ENCODE results near the gene ACSL3.
A peak's percentile ranks its signal among the peaks of the same experiment; 100 is the strongest.
"Not testable (repeated sequence)": the region's sequence is repeated elsewhere in the genome, so short reads cannot be mapped to it uniquely, and the experiment has no call there.

ACSL3 gene

DNA sequence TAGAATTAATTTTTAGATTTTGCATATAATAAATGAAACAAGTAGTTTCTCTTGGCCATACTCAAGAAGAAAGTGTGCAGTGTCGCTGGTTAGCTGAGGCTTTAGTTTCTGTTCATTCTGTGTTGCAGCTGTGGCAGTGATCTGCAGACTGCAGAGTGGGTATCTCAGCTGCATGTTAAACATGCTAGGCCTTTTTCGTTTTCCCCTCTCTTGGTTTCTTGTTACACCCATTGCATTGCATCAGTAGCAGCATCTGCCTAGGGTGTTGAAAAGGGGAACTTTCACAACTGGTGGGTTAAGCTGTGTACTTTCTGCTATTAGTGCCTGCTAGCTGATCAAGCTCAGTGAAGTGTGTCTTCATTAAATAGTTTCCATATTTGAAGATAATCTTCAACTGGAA is 51.3 kb downstream of the ACSL3 start:
- no peak for DNase-seq (ENCODE audit: low spot score)

DNA sequence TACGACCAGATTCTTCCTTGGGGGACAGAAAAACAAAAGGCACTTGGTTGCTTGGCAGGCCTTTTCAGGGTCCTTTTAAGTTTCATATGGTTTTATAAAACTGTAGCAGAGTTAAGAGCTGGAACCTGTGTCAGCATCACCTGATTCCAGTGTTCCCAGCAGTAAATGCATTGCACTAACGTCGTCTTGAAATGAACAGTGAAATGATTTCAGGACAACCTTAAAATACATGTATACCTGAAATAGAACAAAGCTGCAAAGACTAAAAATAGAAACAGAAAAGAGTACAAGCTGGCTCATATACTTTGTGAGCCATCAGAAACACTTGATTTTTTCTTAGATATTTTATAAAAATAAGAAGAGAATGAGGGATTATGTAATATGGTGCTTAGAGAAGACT is 51.9 kb downstream of the ACSL3 start:
- no peak for DNase-seq (ENCODE audit: low spot score)

DNA sequence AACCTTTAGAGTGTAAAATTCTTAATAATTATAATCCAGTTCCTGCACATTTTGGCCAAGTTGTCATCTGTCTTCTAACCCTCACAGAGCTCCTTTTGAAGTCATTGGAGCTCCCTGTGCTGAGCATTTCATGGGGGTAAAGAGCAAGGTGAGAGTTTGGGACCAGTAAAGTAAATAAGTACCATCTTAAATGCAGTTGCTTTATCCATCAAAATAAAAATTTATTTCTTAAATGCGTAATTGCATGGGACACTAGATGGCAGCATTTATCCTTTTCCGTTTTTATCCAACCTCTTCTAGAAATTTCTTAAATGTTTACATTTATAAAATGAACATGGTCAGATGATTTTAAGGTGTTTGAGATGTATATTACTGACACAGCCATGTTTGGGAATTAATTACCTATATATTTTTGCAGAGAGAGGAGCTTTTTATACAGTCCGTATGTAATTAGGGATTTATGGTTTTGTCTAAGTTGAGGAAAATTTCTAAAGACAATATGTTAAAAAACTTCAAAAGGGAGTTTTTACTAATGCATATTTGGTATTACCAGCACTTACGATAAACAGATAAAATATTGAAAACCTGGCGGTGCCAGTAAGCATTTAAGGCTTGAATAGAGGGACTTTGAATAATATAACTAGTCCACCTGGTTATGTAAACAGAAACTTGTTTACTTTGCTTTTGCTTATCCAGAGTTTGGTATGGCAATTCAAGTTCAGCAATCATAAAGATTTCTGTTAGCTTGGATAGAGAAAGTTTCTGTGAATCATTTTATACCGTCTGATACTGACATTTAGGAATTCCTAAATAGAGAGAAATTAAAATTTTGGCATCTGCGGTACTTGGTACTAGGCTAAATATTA is 54.5 kb downstream of the ACSL3 start:
- DNase-seq (ENCODE audit: low spot score) = no peak

GRCh38 chr2:222916229-222917197 is 55.7 kb downstream of the ACSL3 start:
- no peak for DNase-seq (ENCODE audit: low spot score)

DNA sequence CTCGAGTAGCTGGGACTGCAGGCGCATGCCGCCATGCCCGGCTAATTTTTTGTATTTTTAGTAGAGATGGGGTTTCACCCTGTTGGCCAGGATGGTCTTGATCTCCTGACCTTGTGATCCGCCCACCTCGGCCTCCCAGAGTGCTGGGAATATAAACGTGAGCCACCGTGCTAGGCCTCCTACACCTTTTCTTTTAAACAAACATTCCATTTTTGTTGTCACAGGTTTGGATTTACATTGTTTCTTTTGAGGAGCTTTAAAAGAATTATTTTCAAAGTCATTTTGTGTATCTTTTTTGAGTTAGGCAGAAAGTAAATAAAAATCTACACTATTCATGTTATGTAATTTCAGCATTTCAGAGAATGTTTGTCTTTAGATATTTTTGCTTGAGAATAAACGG is 56.4 kb downstream of the ACSL3 start:
- not testable (repeated sequence) for DNase-seq (ENCODE audit: low spot score)

DNA sequence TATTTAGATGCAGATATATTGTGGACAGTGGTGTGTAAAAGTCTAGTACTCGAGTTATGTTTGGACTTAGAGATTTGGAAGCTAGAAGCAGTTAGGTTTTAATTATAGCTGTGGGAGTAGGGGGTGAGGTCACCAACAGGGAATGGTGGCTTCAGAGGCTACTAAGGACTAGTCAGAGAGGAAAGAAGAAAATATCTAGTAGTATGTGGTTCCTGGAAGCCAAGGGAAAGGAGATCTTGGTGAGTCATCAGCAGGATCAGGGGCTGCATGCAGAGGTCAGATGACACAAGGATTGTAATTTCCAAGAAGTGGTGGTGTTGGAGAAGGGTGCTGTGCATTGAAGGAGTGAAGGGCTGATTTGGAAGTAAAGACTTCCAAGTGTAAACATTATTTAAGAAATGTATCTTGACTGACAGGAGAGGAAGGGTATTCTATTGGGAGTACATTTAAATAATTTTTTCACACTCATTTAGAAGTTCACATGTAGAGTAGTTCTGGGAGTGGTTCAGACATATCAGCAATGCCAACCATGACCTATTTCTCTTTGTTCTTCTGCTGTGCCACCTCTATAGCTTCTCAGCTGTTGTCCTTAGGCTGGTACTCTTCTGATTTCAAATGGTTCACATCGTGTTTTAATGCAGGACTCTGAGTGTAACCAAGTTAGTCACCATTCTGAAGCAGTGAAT is 59.1 kb downstream of the ACSL3 start:
- DNase-seq (ENCODE audit: low spot score) = no peak

DNA sequence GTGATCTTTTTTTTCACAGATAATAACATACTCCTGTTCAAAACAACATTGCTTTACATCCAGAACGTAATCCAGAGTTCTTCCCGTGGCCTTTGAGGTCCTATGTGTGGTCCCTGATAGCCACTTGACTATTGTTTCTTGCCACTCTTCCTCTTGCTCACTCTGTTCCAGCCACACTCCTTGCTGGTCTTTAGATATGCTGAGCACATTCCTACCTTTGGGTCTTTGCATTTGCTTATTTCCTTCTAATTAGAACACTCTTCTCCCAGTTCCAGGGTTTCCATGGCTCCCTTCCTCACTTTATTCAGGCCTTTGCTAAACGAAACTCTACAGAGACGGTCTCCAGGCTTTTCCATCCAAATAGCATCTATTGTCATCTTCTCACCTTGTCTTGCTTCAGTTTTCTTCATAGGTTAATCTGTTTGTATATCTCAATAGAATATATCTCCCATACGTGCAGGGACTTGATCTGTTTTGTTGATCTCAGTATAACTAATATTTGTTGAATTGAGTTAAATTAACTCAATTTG is 59.9 kb downstream of the ACSL3 start:
- DNase-seq (ENCODE audit: low spot score) = no peak

GRCh38 chr2:222922019-222922800 is 61.4 kb downstream of the ACSL3 start:
- no peak for DNase-seq (ENCODE audit: low spot score)

DNA sequence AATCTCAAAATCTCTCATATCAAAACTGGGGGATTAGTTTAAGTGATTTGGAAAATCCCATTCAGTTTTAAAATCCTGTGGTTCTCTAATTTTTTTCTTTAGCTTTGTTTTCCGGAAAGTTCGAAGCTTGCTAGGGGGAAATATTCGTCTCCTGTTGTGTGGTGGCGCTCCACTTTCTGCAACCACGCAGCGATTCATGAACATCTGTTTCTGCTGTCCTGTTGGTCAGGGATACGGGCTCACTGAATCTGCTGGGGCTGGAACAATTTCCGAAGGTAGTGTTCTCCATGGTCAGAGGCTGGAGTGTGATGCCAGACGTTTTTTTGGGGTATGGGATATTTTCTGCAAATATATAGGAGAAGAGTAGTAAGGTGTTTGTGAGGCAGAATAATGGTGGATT is 66.1 kb downstream of the ACSL3 start:
- DNase-seq (ENCODE audit: low spot score) = no peak

- DNase-seq (ENCODE audit: low spot score) = no peak
Observed at GRCh38 chr2:222927600-222927999, 66.8 kb downstream of the ACSL3 start.

DNA sequence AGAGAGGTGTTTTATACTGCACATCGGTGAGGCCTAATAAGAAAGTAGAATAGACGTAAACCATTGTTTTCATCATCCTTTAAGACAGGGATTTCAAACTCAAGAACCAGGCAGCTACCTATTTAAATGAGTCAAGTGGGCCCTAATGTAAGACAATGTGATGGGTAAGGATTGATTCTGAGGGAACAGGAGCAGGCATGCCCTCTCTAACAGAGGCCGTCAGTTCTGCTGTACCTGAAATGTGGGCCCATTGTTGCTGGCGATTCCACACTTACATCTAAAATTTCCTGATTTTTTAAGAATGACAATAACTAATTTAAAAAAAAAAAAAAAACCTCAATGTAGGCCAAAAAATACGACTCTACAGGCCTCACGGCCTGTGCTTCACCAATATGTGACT is 67.5 kb downstream of the ACSL3 start:
- DNase-seq (ENCODE audit: low spot score) = no peak

DNA sequence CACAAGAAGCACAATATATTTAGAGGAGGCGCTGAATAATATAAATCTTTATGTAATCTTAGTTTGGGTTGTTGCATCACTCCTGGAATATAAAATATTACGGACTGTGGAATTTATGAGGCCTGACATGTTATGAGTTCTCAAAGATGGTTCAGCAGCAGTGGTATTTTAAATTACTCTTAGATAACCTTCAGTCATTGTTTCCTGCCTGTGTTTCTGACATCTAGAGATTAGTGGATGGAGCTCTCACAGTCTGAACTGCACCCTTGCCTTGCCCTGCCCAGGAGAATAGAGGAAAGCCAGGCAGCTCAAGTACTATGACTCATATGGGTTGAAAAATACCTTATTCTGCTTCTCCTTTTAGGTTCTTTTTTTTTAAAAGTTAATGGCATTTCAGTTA is 70.0 kb downstream of the ACSL3 start:
- no peak for DNase-seq (ENCODE audit: low spot score)

DNA sequence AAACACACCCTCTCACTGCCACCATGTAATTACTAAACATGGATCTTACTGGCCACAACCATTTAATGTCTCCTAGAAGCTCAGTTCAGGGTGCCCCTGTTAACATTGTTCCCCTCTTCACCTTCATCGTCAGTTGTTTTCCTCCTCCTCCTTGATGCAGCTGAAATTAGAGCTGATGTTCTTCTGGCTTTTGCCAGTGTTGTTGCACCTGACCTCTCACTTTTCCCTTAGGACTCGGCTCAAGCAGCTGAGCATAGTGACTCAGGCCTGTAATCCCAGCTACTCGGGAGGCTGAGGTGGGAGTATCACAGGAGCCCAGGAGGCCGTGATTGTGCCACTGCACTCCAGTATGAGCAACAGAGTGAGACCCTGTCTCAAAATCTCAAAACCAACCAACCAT is 70.8 kb downstream of the ACSL3 start:
- no peak for DNase-seq (ENCODE audit: low spot score)

DNA sequence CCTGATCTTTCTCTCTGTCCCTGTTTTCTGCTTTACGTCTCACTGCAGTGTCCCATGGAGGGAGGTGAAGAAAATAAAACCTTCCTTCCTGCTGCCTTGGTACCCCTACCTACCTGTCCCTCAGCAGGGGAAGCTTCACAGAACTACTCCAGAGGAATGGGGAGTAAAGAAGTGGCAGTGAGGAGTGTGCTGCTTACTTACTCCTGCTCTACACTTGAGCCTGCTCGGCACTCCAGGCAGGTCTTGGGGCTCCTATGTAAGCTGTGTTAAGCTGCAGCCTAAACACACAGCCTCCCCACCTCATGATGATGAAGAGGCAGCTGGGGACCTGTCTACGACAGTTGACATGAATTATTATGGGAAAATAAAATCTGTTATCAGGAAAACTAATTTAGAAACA is 72.6 kb downstream of the ACSL3 start:
- DNase-seq (ENCODE audit: low spot score) = no peak

- no peak for DNase-seq (ENCODE audit: low spot score)
Observed at GRCh38 chr2:222935688-222936298, 75.0 kb downstream of the ACSL3 start.

- no peak for DNase-seq (ENCODE audit: low spot score)
Observed at GRCh38 chr2:222936705-222937104, 75.9 kb downstream of the ACSL3 start.

DNA sequence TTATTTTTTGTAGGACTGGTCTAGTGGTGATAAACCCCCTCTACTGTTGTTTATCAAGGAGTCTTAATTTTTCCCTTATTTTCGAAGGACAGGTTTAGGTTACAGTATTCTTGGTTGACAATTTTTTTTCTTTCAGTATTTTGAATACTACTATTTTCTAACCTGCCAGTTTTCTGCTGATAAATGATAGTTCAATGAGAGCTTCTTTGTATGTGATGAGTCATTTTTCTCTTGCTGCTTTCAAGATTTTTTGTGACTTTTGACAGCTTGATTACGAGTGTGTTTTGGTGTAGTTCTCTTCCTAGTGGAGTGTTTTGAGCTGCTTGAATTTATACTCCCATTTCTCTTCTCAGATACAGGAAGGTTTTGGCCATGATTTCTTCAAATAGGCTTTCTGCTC is 77.5 kb downstream of the ACSL3 start:
- DNase-seq (ENCODE audit: low spot score) = no peak

DNA sequence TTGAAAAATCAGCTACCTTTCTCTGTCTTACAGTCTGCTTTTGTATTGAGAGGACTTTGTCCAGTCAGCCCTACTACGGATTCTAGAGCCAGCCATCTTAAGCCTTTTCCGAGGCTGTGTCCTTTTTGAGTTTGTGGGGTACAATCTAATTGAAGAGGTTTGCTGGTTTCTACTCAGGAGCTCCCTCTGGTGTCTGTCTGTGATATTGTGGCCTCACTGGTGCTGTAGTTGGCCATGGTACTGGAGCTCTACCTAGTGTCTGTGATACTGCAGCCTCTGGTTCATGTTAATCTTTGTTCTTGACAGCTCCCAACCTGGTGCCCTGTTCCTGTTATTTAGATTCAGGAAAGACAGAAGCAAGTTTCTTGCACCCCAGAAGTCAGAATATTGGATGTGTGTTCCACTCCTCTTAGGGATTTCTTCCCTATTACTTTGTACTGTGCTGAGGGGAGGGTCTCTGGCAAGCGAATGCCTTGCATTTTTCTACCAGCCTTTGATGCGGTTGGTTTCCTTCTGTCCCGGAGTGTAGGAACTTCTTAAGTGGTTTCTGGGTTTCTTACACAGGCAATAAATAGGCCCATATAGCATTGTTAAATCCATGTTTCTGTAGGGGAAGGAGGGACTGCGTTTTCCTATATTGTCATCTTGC is 78.5 kb downstream of the ACSL3 start:
- DNase-seq (ENCODE audit: low spot score) = peak; percentile 60

DNA sequence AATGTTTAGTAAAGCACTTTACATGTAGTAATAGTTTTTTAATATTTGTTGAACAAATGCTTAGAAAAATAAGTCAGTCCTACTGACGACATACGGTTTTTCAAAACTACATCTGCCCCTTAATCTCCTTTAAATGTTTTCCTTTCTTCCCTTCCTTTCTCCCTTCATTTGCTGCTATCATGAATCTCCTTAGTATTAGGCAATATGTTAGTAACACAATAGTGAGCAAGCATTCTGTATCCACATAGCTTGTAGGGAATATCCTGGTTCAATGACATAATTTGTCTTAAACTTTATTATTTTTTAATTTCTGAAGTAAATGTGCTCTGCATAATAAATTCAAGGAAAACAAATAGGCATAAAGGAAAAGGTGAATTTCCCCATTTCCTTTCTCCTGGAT is 79.1 kb downstream of the ACSL3 start:
- DNase-seq (ENCODE audit: low spot score) = no peak

GRCh38 chr2:222941510-222942032 is 80.7 kb downstream of the ACSL3 start:
- no peak for DNase-seq (ENCODE audit: low spot score)
